HG03139 (cell line): ENCODE measurements around the gene PRRX2.

Source experiments
- ATAC-seq: cut with Tn5 transposase; IDR thresholded peaks from one replicate; pipeline ENCODE4 v1.9.1; 2021; ENCODE audit not compliant: unreplicated experiment

The PRRX2 gene

GRCh38 chr9:129703667-129704355, 38.4 kb downstream of the PRRX2 start:
- no peak for ATAC-seq

- no peak for ATAC-seq
These were observed 39.4 kb downstream of the PRRX2 start for GRCh38 chr9:129704807-129705206.

GRCh38 chr9:129708793-129709192, 43.3 kb downstream of the PRRX2 start:
- no peak for ATAC-seq

- no peak for ATAC-seq
These were observed 44.2 kb downstream of the PRRX2 start for GRCh38 chr9:129709438-129710168.

GRCh38 chr9:129710169-129710453, 44.7 kb downstream of the PRRX2 start:
- no peak for ATAC-seq

- no peak for ATAC-seq
These were observed 47.4 kb downstream of the PRRX2 start for GRCh38 chr9:129712634-129713401.

GRCh38 chr9:129713402-129713679, 47.9 kb downstream of the PRRX2 start:
- no peak for ATAC-seq

GRCh38 chr9:129714511-129715061, 49.1 kb downstream of the PRRX2 start:
- ATAC-seq: no peak

- ATAC-seq: no peak
These were observed 50.6 kb downstream of the PRRX2 start for GRCh38 chr9:129716091-129716490.

GRCh38 chr9:129717991-129718390, 52.5 kb downstream of the PRRX2 start:
- ATAC-seq: no peak

- ATAC-seq: no peak
These were observed 53.2 kb downstream of the PRRX2 start for GRCh38 chr9:129718647-129719046.

- no peak for ATAC-seq
These were observed 53.7 kb downstream of the PRRX2 start for GRCh38 chr9:129719135-129719534.

GRCh38 chr9:129720181-129720864, 54.9 kb downstream of the PRRX2 start:
- ATAC-seq: no peak

GRCh38 chr9:129720865-129721545, 55.6 kb downstream of the PRRX2 start:
- no peak for ATAC-seq

- ATAC-seq: no peak
These were observed 57.5 kb downstream of the PRRX2 start for GRCh38 chr9:129722913-129723312.

GRCh38 chr9:129724456-129725190, 59.2 kb downstream of the PRRX2 start:
- ATAC-seq: no peak

- ATAC-seq: no peak
These were observed 60.4 kb downstream of the PRRX2 start for GRCh38 chr9:129725795-129726251.

- ATAC-seq: no peak
These were observed 61.1 kb downstream of the PRRX2 start for GRCh38 chr9:129726322-129727160.

- ATAC-seq: no peak
These were observed 63.3 kb downstream of the PRRX2 start for GRCh38 chr9:129728744-129729143.
